Measurements from ENCODE around the gene RFX5.

RFX5 gene

GRCh38 chr1:151373196-151373595 is 26.1 kb upstream of the RFX5 start:
- no peak overlapping the region for H3K4me2 ChIP-seq (ENCODE audit: low read depth, low read length, poor library complexity, severe bottlenecking)
- no peak overlapping the region for H3K4me3 ChIP-seq (ENCODE audit: insufficient read depth, low read length, poor library complexity, severe bottlenecking)
- no peaks in the 10 kb centered on the region for H3K27me3 ChIP-seq (ENCODE audit: low read length)
- no peak overlapping the region for H3K9ac ChIP-seq (ENCODE audit: low read length)
- no peaks in the 10 kb centered on the region for H4K20me1 ChIP-seq (ENCODE audit: low read depth, low read length)
- H2AFZ ChIP-seq (ENCODE audit: low read depth, low read length, severe bottlenecking) = no peak overlapping the region
- no peaks in the 10 kb centered on the region for H3F3A ChIP-seq (ENCODE audit: insufficient read depth)
- H3K79me2 ChIP-seq (ENCODE audit: insufficient read depth, low read length) = no peaks in the 10 kb centered on the region
- H3K36me3 ChIP-seq (ENCODE audit: low read length) = no peaks in the 10 kb centered on the region
- H3K27ac ChIP-seq (ENCODE audit: low read depth, low read length) = no peak overlapping the region
- no peaks in the 10 kb centered on the region for H3K9me3 ChIP-seq (ENCODE audit: insufficient read depth, low read length)
- TF ChIP-seq, protein P1, sequence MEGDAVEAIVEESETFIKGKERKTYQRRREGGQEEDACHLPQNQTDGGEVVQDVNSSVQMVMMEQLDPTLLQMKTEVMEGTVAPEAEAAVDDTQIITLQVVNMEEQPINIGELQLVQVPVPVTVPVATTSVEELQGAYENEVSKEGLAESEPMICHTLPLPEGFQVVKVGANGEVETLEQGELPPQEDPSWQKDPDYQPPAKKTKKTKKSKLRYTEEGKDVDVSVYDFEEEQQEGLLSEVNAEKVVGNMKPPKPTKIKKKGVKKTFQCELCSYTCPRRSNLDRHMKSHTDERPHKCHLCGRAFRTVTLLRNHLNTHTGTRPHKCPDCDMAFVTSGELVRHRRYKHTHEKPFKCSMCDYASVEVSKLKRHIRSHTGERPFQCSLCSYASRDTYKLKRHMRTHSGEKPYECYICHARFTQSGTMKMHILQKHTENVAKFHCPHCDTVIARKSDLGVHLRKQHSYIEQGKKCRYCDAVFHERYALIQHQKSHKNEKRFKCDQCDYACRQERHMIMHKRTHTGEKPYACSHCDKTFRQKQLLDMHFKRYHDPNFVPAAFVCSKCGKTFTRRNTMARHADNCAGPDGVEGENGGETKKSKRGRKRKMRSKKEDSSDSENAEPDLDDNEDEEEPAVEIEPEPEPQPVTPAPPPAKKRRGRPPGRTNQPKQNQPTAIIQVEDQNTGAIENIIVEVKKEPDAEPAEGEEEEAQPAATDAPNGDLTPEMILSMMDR (IDR thresholded peaks at IDR 0.05; ENCODE audit: insufficient read depth, low read length, poor library complexity, severe bottlenecking) = no peak
- no peak for TF ChIP-seq EZH2phosphoT487 (conservative IDR thresholded peaks at IDR 0.05; ENCODE audit: low read length)
- no peaks in the 10 kb centered on the region for H3K9me2 ChIP-seq (replicated peaks; ENCODE audit: insufficient read depth, low read length)

GRCh38 chr1:151372058-151372934 is 25.2 kb upstream of the RFX5 start, which contains the start of gene SELENBP1:
TSS of gene SELENBP1 (minus strand) at chr1:151372705. CDS start at chr1:151372641, 64 bp downstream.
- H3F3A ChIP-seq (ENCODE audit: insufficient read depth) = no peaks in the 10 kb centered on the region
- H3K4me2 ChIP-seq (ENCODE audit: low read depth, low read length, poor library complexity, severe bottlenecking) = no peak within 1 kb of the TSS
- no peaks in the 10 kb centered on the region for H3K9me2 ChIP-seq (replicated peaks; ENCODE audit: insufficient read depth, low read length)
- no peaks in the 10 kb centered on the region for H3K79me2 ChIP-seq (ENCODE audit: insufficient read depth, low read length)
- no peak within 1 kb of the TSS for H2AFZ ChIP-seq (ENCODE audit: low read depth, low read length, severe bottlenecking)
- no peak within 1 kb of the TSS for H3K27ac ChIP-seq (ENCODE audit: low read depth, low read length)
- TF ChIP-seq, protein P1 (IDR thresholded peaks at IDR 0.05; ENCODE audit: insufficient read depth, low read length, poor library complexity, severe bottlenecking) = no peak
- no peak for TF ChIP-seq EZH2phosphoT487 (conservative IDR thresholded peaks at IDR 0.05; ENCODE audit: low read length)
- no peaks in the 10 kb centered on the region for H3K36me3 ChIP-seq (ENCODE audit: low read length)
- H4K20me1 ChIP-seq (ENCODE audit: low read depth, low read length) = no peaks in the 10 kb centered on the region
- H3K27me3 ChIP-seq (ENCODE audit: low read length) = no peaks in the 10 kb centered on the region
- H3K4me3 ChIP-seq (ENCODE audit: insufficient read depth, low read length, poor library complexity, severe bottlenecking) = no peak within 1 kb of the TSS
- H3K9ac ChIP-seq (ENCODE audit: low read length) = no peak within 1 kb of the TSS
- no peaks in the 10 kb centered on the region for H3K9me3 ChIP-seq (ENCODE audit: insufficient read depth, low read length)

DNA sequence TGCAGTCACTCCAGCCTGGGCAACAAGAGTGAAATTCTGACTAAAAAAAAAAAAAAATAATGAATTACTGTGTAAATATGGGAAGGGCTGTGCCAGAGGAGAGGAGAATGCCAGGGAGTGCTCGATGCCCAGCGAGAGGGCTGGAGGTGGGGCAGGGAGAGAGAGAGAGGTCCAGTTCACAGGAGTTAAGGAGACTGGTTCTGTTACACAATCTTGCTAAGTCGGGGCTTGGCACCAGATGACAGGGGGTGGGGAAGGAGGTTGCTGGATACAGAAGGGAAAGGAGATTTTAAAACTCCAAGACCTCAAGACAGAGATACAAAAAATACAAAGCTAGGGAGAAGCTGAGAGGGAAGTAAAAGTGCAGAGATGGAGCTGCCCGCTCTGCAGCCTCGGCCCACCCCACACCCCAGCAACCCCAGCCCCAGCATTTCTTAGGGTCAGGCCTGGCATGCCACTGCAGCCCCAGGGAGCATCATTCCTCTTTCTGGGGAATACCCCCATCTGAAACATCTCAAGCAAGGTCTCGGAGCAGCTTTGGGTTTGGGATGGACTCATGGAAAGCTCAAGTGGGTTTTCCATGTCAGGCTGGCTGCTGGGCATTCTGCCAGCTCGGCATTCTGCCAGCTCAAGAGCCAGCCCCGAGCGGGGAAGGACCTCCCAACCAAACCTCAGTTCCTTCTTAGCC is 24.5 kb upstream of the RFX5 start:
- no peak for TF ChIP-seq EZH2phosphoT487 (conservative IDR thresholded peaks at IDR 0.05; ENCODE audit: low read length)
- TF ChIP-seq, protein P1 (IDR thresholded peaks at IDR 0.05; ENCODE audit: insufficient read depth, low read length, poor library complexity, severe bottlenecking) = no peak
- Histone ChIP-seq H3K27me3 (ENCODE audit: low read length) (no peaks in the 10 kb centered on the region), H3K9ac (ENCODE audit: low read length) (no peak overlapping the region), H3K27ac (ENCODE audit: low read depth, low read length) (no peak overlapping the region), H2AFZ (ENCODE audit: low read depth, low read length, severe bottlenecking) (no peak overlapping the region), H4K20me1 (ENCODE audit: low read depth, low read length) (no peaks in the 10 kb centered on the region), H3K9me3 (ENCODE audit: insufficient read depth, low read length) (no peaks in the 10 kb centered on the region), H3K79me2 (ENCODE audit: insufficient read depth, low read length) (no peaks in the 10 kb centered on the region), H3K4me2 (ENCODE audit: low read depth, low read length, poor library complexity, severe bottlenecking) (no peak overlapping the region), H3K36me3 (ENCODE audit: low read length) (no peaks in the 10 kb centered on the region), H3K4me3 (ENCODE audit: insufficient read depth, low read length, poor library complexity, severe bottlenecking) (no peak overlapping the region), H3K9me2 (replicated peaks; ENCODE audit: insufficient read depth, low read length) (no peaks in the 10 kb centered on the region), H3F3A (ENCODE audit: insufficient read depth) (no peaks in the 10 kb centered on the region)

All from SU-DHL-6 (cell line).